ENCODE measurements around the gene PCAT7.
"Not testable (repeated sequence)": the region's sequence is repeated elsewhere in the genome, so short reads cannot be mapped to it uniquely, and the experiment has no call there.

The PCAT7 gene

DNA sequence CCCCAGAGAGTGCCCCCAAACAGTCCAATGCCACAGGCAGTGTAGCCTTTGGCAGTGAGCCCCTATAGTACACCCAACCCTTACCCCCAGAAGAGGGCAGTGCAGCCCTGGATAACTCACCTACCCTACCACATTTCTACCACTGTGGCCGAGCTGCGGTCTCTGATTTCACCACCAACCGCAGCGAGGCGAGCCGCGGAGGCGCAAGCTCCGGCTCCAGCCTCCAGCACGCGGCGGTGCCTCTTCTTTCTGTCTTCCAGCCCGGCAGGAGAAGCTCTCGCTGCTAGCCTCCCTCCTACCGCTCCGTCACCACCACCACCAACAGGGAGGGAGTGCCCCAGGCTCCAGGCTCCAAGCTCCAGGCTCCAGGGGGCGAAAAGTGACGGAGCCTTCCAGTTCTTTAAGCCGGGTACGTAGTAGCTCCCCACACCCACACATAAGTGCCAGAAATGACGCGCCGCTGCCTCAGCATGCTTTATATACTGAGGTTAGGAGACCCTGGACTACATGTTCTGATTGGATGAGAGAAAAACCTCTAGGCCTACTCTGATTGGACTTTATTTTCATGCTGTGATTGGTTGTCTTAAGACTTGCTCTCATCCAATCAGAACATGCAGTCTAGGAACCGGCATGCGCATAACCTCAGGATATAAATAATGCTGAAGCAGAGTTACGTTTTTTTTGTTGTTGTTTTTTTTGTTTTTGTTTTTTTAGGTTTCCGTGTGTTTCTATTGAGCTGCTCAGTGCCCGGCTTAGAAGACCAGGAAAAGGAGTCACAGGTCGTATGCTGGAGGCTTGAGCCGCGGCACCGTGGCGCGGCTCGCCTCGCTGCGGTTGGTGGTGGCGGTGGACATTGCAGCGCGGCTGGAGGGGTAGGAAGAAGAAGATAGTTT, at the start of gene PCAT7:
Gene PCAT7 (plus strand): TSS at position 645 of the 893 bp plus-strand sequence.
- no peak for DNase-seq

DNA sequence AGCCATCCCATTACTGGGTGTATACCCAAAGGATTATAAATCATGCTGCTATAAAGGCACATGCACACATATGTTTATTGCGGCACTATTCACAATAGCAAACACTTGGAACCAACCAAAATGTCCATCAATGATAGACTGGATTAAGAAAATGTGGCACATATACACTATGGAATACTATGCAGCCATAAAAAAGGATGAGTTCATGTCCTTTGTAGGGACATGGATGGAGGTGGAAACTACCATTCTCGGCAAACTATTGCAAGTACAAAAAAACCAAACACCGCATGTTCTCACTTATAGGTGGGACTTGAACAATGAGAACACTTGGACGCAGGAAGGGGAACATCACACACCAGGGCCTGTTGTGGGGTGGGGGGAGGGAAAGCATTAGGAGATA, 48.5 kb upstream of the PCAT7 start:
- DNase-seq = not testable (repeated sequence)

- no peak for DNase-seq
Measured at GRCh38 chr9:94507531-94508258, 47.2 kb upstream of the PCAT7 start.

DNA sequence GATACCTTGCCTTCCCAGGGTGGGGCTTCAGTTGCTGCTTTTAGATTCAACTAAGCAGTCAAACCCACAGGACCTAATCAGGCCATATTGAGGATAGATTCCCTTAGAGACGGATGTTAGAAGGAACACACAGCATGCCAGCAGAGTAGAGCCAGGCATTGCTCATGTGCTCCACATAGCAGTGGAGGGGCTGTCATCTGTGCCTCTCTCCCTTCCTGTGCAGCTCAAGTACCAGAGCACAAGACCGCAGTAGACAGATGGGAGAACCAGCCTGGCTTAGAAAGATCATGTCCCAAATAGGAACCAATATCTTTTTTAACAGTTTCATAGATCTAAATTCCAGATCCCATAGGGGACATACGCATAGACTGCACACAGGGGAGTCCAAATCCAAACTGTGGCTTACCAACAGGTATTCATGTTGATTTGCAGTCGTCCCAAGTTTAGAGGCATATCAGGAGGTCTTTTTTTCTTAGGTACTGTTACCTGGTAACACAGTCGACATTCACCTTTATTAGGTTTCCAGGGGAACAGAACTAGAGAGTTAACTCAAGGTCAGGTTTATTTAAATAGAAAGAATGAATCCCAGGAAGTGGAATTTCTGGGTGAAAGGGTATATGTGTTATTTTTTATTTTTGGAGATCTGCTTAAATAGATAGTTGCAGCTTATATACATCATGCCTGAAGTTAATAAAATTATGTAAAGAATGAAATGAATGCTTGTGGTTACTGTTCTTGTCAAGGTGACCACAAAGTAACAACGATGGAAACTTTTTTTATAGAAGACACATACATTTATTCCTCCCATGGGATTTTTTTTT, 43.5 kb upstream of the PCAT7 start:
- DNase-seq = no peak

GRCh38 chr9:94511955-94512265, 43.0 kb upstream of the PCAT7 start:
- DNase-seq = no peak

GRCh38 chr9:94514722-94515121, 40.2 kb upstream of the PCAT7 start:
- no peak for DNase-seq

- DNase-seq = no peak
Measured at GRCh38 chr9:94517254-94517653, 37.6 kb upstream of the PCAT7 start.

DNA sequence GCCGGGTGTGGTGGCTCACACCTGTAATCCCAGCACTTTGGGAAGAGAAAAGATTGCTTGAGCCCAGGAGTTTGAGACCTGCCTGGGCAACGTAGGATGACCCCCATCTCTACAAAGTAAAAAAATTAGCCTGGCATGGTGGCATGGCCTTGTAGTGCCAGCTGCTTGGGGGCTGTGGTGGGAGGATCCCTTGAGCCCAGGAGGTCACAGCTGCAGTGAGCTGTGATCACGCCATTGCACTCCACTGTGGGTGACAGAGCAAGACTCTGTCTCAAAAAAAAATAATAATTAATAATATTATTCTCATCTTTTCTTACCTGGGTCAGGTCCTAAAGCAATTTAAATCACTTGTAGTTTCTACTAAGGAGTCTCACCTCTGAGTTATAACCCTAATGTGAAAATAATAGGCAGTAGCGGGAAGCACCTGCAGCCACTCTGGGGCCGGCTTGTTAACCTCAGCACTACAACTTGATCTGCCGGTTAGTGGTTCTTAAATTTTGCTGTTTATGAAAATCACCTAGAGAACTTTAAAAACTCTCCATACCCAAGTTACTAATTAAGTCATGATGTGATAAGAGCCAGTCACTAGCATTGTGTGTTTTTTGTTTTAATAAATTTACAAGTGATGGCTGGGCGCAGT, 29.4 kb upstream of the PCAT7 start:
- DNase-seq = no peak

- DNase-seq = no peak
Measured at GRCh38 chr9:94526271-94526670, 28.6 kb upstream of the PCAT7 start.

DNA sequence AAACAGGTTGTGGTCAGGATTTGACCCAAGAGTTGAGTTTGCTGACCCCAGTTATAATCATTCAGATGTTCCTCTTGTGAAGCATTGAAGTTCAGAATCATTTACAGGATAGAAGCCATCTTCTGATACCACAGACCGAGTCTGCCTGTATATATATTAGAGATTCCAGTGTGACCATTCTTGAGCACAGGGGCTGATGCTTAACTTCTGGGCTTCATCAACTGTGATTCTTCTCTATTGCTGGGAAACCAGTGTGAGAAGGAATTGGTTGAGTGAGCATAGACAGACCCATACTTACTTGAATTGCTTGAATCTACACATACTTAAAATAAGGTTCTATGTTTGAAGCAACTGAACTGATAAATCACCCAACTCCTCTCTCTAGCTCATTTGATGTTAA, 27.9 kb upstream of the PCAT7 start:
- no peak for DNase-seq

DNA sequence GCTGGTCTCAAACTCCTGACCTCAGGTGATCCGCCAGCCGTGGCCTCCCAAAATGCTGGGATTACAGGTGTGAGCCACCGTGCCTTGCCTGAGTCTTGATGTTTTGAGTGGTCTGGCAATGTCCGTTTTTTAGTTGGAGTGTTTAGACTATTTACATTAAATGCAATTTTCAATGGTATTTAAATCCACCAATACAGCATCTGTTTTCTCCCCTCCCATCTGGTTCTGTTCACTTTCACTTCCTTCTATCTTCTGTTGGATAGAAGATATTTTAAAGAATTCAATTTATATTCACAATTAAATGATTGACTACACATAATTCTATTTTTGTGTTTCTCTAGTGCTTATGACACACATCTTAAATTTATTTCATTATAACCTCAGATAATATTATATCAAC, 26.0 kb upstream of the PCAT7 start:
- DNase-seq = no peak

GRCh38 chr9:94533155-94533554, 21.7 kb upstream of the PCAT7 start:
- DNase-seq = no peak

DNA sequence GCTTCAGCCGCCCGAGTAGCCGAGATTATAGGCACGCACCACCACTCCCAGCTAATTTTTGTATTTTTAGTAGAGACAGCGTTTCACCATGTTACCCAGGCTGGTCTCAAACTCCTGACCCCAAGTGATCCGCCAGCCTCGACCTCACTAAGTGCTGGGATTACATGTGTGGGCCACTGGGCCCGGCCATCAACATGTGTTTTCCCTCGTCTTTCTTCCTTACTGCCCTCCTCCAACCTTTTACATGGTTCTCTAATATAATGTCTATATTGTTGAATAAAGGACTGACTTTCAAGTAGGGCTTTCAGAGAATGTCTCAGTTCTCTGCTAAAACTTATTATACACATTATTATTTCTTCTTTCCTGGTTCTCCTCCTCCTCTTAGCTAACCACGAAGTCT, 21.3 kb upstream of the PCAT7 start:
- no peak for DNase-seq

DNA sequence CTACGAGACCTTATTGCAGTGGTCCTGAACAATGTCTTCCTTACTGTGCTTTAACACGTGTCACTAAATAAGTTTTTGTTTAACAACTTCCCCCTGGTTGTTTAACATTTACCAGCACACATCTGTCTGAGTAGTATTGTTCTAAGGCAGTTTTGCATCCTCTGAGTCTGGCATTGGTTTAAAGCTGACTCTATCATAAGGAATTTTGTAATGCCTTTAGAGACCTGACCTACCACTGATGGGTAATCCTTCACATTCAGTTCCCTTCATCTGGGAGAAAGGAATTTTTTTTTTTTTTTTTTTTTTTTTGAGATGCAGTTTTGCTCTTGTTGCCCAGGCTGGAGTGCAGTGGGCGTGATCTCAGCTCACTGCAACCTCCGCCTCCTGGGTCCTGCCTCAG, 20.0 kb upstream of the PCAT7 start:
- no peak for DNase-seq

DNA sequence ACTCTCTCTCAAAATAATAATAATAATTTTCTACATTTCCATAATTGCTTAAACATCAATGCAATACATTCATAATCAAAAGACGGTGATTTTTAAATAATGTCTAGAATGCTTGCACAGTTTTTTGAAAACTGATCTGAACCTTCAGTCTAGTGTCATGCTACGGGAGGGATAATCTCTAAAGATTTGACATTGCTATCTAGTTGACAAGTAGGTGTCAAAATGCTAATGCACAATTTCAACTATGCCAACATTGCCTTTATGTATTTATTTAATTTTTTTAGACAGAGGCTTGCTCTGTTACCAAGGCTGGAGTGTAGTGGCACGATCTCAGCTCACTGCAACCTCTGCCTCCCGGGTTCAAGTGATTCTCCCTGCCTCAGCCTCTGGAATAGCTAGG, 16.0 kb upstream of the PCAT7 start:
- DNase-seq = no peak

- not testable (repeated sequence) for DNase-seq
Measured at GRCh38 chr9:94544335-94544734, 10.5 kb upstream of the PCAT7 start.

- DNase-seq = no peak
Measured at GRCh38 chr9:94545940-94546339, 8.9 kb upstream of the PCAT7 start.

GRCh38 chr9:94553029-94553938, 1.6 kb upstream of the PCAT7 start:
- no peak for DNase-seq

DNA sequence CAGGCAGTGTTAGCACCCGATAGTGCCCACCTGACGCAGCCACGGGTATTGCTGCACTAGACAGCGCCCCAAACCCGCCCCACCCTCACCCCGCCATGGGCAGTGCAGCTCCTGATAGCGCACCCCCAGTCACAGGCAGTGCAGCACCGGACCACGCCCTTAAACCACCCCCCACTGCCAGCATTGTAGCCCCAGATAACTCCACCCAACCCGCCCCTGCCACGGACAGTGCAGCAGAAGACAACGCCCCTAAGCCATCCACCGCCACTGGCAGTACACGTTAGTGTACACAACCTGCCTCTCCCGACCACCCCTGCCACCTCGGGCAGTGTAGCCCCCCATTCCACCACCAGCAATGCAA, 825 bp upstream of the PCAT7 start:
- no peak for DNase-seq

- DNase-seq = no peak
Measured at GRCh38 chr9:94557376-94557775, 2.5 kb downstream of the PCAT7 start.

DNA sequence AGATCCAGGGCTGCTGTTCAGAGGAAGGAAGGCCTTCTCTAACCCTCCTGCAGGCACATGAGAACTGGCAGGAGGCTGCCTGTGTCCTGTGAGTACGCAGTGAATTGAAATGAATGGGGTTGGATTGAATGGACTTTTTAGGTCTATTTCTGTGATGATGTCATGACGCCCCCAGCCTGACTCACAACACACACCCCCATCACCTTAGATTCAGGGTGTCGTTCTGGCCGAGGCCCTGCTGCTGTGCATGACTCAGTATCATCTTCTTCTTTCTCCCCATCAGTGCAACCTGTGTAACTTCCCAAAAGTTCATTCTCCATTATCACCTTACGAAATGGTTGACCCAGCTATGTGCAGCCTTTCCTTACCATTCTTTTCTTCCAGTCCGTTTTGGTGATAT, 5.4 kb downstream of the PCAT7 start:
- DNase-seq = no peak

DNA sequence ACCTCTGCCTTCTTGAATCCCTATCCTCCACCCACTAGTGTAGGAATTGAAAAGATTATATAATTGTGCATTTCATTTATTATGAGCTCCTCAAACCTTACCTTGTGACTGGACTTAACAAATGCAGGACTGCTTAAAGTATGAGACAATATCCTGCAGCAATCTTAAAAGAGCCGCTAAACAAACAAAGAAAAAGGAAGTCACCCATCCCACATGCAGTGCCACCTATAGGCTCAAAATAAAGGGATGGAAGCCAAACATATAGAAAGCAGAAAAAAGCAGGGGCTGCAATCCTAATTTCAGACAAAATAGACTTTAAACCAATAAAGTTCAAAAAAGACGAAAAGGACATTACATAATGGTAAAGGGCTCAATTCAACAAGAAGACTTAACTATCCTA, 8.7 kb downstream of the PCAT7 start:
- DNase-seq = no peak
